HG03457 (cell line): ENCODE measurements around the gene STX18.

Source experiments
- ATAC-seq: cut with Tn5 transposase; IDR thresholded peaks from one replicate; pipeline ENCODE4 v1.9.1; 2021; ENCODE audit warnings: moderate number of reproducible peaks; ENCODE audit not compliant: unreplicated experiment

Gene STX18

GRCh38 chr4:4406455-4407298 lies 135.2 kb downstream of the STX18 start:
- ATAC-seq = no peak

DNA sequence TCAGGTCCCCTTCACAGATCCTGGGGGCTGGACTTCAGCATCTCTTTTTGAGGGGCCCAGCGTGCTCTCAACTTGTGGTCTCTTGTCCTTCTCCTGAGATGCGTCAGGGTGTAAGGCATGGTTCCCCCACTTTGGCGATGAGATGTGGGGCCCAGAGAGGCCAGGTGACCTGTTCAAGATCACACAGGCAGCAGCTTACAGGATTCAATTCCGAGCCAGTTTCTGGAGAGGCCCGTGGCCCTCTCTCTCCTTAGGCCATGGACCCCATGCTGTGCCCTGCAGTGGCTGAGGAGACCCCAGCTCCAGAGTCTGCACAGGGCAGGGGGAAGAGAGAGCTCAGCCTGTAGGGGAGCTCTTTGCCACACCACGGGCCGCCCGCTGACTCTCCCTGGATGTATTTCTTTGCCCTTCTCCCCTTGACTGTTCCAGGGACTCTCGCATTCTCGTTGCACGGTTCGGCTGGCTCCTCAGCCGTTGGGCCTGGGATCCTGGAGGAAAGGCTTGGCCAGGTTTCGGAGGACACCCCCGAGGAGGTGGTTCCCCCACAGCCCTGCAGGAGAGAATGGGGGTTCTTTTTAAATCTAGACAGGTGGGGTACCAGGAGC lies 136.4 kb downstream of the STX18 start:
- no peak for ATAC-seq

DNA sequence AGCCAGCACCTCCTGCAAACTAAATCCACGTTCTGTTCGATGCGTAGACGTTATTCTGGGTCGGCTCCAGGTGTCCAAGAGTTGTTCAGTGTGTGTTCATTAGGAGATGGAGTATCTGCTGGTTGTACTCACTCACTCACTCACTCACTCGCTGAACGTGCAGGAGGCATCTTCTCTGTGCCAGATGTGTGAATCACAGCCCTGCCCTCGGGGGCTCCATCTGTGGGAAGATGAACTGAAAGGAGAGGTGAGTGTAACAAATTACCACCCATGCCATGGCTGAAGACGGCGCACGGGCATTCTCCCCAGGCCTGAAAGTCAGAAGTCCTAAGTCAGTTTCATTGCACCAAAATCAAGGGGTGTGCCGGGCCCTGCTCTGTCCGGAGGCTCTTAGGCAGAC lies 138.9 kb downstream of the STX18 start:
- ATAC-seq = no peak

DNA sequence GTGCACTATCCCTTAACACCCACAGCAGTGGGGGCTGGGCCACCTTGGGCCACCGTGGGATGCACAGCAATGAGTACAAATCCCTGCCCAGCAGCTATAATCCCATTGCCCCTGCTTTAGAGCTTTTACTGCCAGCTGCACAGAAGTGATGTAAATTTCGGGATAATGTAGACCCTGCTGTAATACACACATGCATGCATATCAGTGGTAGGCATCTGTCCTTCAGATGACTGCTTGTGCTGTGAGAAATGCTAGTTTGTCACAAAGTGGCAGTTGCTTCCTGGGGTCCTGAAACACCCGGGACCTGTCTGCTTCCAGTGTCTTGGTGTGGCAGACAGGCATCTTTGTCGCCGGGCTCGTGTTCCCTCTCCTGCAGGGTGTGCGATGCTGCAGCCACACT lies 140.8 kb downstream of the STX18 start:
- ATAC-seq = no peak

DNA sequence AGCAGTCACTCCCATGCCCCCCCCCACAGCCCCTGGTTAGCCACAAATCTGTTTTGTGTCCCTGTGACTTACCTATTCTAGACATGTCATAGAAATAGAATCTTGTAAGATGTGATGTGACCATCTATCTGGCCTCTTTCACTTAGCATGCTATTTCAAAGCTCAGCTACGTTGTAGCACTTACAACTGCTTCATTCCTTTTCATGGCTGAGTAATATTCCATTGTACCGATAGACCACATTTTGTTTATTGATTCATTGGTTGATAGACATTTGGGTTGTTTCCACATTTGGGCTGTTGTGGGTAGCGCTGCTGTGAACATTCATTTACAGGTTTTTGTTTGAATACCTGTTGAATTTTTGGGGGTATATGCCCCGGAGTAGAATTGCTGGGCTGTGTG lies 143.4 kb downstream of the STX18 start:
- ATAC-seq = no peak

DNA sequence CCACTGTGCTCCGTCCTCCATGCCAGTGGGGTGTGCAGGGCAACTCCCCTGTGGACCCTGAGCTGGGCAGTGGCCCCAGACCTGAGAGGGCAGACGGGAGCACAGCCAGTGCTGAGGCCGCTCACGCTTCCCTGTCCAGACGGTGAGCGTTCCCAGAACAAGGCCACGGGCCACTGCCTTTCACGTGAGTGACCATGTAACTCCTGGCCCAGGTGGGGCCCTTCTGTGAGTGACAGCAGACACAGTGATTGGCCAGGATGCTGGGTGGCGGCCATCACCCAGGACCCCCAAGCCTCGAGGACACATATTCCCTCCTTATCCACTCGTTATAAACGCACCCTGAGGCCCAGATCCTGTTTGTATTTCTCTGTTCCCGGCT lies 144.4 kb downstream of the STX18 start:
- ATAC-seq = no peak

DNA sequence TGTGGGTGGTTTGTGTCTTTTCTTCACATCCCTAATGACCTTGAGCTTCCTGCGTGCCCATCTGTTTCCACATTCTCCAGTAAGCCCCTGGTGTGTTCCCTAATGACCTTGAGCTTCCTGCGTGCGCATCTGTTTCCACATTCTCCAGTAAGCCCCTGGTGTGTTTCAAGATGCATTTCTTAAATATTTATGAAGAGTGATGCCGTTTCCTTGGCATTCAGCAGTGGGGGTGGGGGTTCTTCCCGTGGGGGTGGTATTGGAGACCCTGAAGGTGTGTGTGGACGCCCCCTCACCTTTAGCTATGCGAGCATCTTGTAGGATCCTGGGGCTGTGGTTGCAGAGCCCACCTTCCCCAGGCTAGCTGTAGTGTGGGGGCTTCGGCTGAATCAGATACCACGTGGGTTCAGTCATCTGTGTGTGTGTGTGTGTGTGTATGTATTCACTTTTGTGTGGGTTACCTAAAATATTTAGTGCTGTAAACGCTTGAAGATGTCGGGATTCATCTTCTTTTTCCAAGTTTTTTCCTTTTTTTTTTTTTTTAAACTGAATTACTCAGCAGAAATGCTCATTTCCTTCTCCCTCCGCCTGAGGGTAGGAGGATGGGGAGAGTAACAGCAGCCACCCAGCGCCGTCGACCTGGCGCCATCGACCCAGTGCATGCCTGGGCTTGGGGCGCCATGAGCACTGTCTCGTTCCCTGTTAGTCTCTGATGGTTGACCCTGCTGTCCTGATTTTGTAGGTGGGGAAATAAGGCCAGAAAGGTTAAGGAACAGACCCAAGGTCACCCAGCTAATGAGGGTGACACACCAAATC lies 145.0 kb downstream of the STX18 start:
- ATAC-seq = no peak

DNA sequence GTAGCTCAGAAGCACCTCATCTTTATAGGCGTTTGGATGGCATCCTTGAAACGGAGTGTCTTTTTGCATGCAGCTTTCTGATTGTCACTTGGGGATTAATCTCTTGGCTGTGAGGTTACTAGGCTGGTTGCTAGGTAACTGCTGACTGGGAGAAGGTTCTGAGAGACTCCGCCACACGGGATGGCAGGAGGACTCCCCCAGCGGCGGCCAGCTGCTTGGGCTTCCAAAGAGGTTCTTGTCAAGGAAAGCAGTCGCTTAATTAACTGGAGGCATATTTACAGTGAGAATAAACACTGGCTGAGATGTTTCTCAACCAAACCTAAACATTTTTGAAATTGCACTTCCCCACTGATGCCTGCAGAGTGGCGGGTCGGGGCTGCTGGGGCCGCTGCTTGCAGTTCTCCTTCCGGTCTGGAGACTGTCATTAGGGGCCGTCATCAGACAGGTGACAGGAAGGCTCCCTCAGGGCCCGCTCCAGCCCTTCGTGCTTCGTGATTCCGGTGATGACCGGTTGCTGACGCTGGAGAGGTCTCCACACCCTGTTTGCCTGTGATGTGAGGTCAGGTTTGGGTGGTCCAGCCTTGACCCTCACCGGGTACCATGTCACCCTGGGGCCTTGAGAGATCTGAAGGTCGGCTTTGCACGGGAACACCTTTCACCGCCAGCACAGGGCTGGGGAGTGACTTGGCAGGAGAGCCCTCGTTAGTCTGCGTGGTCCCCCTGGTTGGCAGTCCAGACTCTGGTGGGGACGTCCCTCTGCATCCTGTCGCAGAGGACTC lies 145.8 kb downstream of the STX18 start:
- ATAC-seq = no peak

- no peak for ATAC-seq
These were observed 146.5 kb downstream of the STX18 start for GRCh38 chr4:4395371-4395770.

- ATAC-seq = no peak
These were observed 147.2 kb downstream of the STX18 start for GRCh38 chr4:4394644-4395043.

DNA sequence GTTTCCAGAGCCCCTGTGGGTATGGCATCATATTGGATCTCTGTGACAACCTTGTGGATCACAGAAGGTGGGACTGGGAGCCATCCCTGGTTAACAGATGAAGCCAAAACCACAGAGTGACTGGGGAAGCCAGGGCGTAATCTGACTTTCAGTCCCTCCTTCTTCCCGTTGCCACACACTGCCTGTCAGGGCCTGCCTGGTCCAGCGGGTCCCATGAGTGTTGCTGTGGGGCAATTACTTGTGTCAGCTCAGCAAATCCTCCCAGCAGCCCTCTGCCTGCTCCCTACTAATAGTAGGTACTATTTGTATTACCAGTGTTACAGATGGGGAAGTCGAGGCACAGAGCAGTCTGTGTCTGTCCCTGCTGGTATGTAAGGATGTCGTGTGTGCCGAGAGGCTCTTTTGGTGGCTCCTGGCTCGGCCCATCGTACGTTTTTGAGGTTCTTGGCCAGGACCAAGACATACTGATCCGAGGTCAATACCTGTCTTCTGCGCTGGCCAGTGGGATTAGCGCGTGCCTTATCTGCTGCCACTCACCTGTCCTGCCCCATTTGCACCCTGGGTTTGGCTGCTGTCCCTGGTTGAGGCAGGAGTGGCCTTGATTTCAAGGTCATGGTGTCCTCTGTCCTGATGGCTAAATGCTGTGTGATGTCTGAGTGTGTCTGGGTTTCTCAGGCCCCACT lies 149.2 kb downstream of the STX18 start:
- ATAC-seq = no peak

- ATAC-seq = no peak
These were observed 150.0 kb downstream of the STX18 start for GRCh38 chr4:4391866-4392265.

- ATAC-seq = no peak
These were observed 151.2 kb downstream of the STX18 start for GRCh38 chr4:4390515-4391240.

GRCh38 chr4:4390046-4390445 lies 151.8 kb downstream of the STX18 start:
- ATAC-seq = no peak

DNA sequence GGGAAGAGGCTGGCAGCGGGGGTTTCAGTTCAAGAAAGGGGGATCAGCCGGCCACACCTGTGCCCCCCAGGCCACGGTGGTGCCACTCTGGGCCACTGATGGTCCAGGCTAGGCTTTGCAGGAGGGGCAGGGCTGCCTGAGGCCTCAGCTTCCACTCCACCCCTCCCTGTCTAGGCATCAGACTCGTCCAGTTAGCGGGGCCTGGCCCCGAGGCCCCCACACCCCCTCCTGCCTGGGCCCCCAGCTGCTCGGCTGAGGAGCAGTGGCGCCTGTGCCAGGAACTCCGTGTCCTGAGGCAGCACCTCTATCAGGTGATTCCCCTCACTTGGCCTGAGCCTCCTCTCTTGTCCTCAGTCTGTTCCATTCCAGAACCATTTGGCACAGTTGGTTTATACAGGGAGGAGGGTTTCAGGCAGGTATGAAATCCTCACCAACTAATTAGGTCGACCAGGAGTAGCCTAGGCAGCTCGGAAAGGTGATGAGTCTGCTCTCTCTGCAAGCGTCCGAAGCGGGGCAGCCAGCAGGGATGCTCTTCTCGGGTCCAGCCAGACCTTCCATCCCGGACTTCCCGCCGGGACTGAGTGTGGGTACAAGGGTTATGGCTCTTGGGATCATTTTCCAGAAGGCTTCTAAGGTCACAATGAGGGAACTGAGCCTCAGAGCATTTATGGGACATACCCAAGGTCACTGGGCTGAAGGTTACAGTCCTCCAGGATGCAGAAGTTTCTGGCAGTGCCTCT lies 152.8 kb downstream of the STX18 start:
- no peak for ATAC-seq

- ATAC-seq = no peak
These were observed 153.5 kb downstream of the STX18 start for GRCh38 chr4:4388311-4388790.

- no peak for ATAC-seq
These were observed 154.1 kb downstream of the STX18 start for GRCh38 chr4:4387531-4388310.

DNA sequence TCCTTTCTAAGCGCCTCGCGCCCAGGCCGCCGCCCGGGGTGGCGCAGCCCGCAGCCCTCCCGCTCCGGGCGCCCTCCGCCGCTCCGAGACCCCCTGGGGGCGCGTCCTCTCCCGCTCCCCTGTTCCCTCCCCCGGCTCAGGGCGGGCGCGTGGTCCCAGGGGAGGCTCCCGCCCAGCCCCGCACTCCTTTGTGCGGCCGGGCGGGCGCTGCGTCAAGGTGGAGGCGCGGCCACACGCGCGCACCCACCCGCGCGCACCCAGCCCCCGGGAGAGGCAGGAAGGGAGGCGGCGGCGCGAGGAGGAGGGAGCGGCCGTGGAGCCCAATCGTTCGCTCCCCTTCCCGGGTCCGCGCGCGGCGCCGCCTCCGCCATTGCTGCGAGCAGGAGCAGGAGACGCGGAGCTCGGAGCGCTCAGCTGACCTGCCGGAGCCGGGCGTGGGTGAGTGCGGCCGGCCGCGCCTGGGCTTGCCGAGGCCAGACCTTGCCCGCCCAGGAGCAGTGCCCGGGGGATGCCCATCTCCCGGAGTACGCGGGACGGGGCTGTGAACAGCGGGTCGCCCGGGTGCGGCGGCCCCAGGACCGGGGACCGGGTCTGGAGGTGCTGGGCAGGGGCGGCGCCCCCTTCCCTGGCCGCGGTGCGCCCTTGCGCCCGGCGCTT lies 155.0 kb downstream of the STX18 start, which contains the start of gene NSG1:
Gene NSG1 (plus strand): TSS at position 367 of the 657 bp plus-strand sequence. CDS start 528 bp downstream, outside the sequence.
- no peak for ATAC-seq
